ENCODE measurements around the gene XRRA1.
"Not testable (repeated sequence)": the region's sequence is repeated elsewhere in the genome, so short reads cannot be mapped to it uniquely, and the experiment has no call there.

The XRRA1 gene

GRCh38 chr11:74893015-74893414 lies 55.9 kb downstream of the XRRA1 start:
- H3K36me3 ChIP-seq (ENCODE audit: control insufficient read depth in 2 of 2, insufficient read depth in 1 of 2, low read length in 2 of 2); CTCF ChIA-PET; POLR2A ChIA-PET: not testable (repeated sequence)

GRCh38 chr11:74877132-74877531 lies 71.8 kb downstream of the XRRA1 start:
- Histone ChIP-seq H3K9me3 (ENCODE audit: control insufficient read depth, insufficient read depth, low read depth, low read length) (no peaks in the 10 kb centered on the region), H3K27ac (ENCODE audit: extremely low read depth, low read depth, low read length) (no peak overlapping the region), H3K4me3 (ENCODE audit: low read depth, low read length) (no peak overlapping the region), H3K36me3 (ENCODE audit: control insufficient read depth in 2 of 2, insufficient read depth in 1 of 2, low read length in 2 of 2) (peaks cover 0 to 32% of the 10 kb centered on the region in 2 experiments; a peak in 1 of 3 replicates), H3K4me1 (ENCODE audit: control insufficient read depth, insufficient read depth, low read length) (no peaks in the 10 kb centered on the region)
- ChIA-PET POLR2A (no interaction called here), CTCF (no interaction called here)
- no peak for TF ChIP-seq HOXA7 (CRISPR knock-in tag; IDR thresholded peaks at IDR 0.05; ENCODE audit: borderline replicate concordance)
- no peak for TF ChIP-seq YY1 (tag by site-specific recombination; IDR thresholded peaks at IDR 0.05)
- no peak for TF ChIP-seq ZNF138 (tag by site-specific recombination; IDR thresholded peaks at IDR 0.05; ENCODE audit: borderline replicate concordance)
- no peak for TF ChIP-seq ZNF837 (tag by site-specific recombination; IDR thresholded peaks at IDR 0.05)
- no peak for TF ChIP-seq ZNF146 (tag by site-specific recombination; IDR thresholded peaks at IDR 0.05)
- TF ChIP-seq ZNF2 (tag by site-specific recombination; IDR thresholded peaks at IDR 0.05) = no peak
- no peak for TF ChIP-seq IKZF3 (tag by site-specific recombination; IDR thresholded peaks at IDR 0.05)
- no peak for TF ChIP-seq ZNF394 (tag by site-specific recombination; IDR thresholded peaks at IDR 0.05; ENCODE audit: borderline replicate concordance)
- TF ChIP-seq ZNF654 (tag by site-specific recombination; IDR thresholded peaks at IDR 0.05; ENCODE audit: low read depth) = no peak
- TF ChIP-seq HIC1 (tag by site-specific recombination; IDR thresholded peaks at IDR 0.05) = no peak
- TF ChIP-seq ZNF350 (tag by site-specific recombination; IDR thresholded peaks at IDR 0.05) = no peak
- no peak for TF ChIP-seq ZNF580 (tag by site-specific recombination; IDR thresholded peaks at IDR 0.05)
- no peak for TF ChIP-seq GLIS1 (tag by site-specific recombination; IDR thresholded peaks at IDR 0.05)
- no peak for TF ChIP-seq ZNF324 (tag by site-specific recombination; IDR thresholded peaks at IDR 0.05)
- no peak for TF ChIP-seq ZNF701 (tag by site-specific recombination; IDR thresholded peaks at IDR 0.05)

More at GRCh38 chr11:74893015-74893414, 55.9 kb downstream of the XRRA1 start:
- not testable (repeated sequence) for H3K4me1 ChIP-seq (ENCODE audit: control insufficient read depth, insufficient read depth, low read length); H3K4me3 ChIP-seq (ENCODE audit: low read depth, low read length); H3K27ac ChIP-seq (ENCODE audit: extremely low read depth, low read depth, low read length); H3K9me3 ChIP-seq (ENCODE audit: control insufficient read depth, insufficient read depth, low read depth, low read length)
- peak; percentile 74 for TF ChIP-seq ZNF146 (tag by site-specific recombination; IDR thresholded peaks at IDR 0.05)

- H3K36me3 ChIP-seq (ENCODE audit: control insufficient read depth in 2 of 2, insufficient read depth in 1 of 2, low read length in 2 of 2) = peaks cover 0 to 35% of the 10 kb centered on the region in 2 experiments; a peak in 1 of 3 replicates
- H3K4me1 ChIP-seq (ENCODE audit: control insufficient read depth, insufficient read depth, low read length) = no peaks in the 10 kb centered on the region
- no peak overlapping the region for H3K27ac ChIP-seq (ENCODE audit: extremely low read depth, low read depth, low read length)
- H3K4me3 ChIP-seq (ENCODE audit: low read depth, low read length) = no peak overlapping the region
- CTCF ChIA-PET = interaction anchor here (1.3 kb wide), 1 partner anchor 168 kb away, joined by 6 read pairs; no protein-coding TSS in a partner anchor
- H3K9me3 ChIP-seq (ENCODE audit: control insufficient read depth, insufficient read depth, low read depth, low read length) = no peaks in the 10 kb centered on the region
- POLR2A ChIA-PET = no interaction called here
- TF ChIP-seq ZNF280D (tag by site-specific recombination; IDR thresholded peaks at IDR 0.05) (peak; percentile 95), ZNF626 (tag by site-specific recombination; IDR thresholded peaks at IDR 0.05) (peak; percentile 68; the same call in 1 of the 2 replicates), SETDB1 (IDR thresholded peaks at IDR 0.05; ENCODE audit: insufficient read length, low read length) (peak; percentile 93), ZNF558 (tag by site-specific recombination; IDR thresholded peaks at IDR 0.05) (no peak), ZNF248 (tag by site-specific recombination; IDR thresholded peaks at IDR 0.05) (no peak)
These were observed 77.9 kb downstream of the XRRA1 start for GRCh38 chr11:74871037-74871436.

Measured in HEK293 (cell line).